IMR-90 (cell line): ENCODE measurements around the gene TMUB2.

Experiments
- CEBPB ChIP-seq: IDR thresholded peaks from 2 replicates; pipeline ENCODE4 v1.6.1; 2012; ENCODE audit warnings: low read depth, low read length, improper control_type of control experiment
- POLR2A ChIP-seq: IDR thresholded peaks from 2 replicates; pipeline ENCODE4 v1.6.1; 2012; ENCODE audit warnings: mild to moderate bottlenecking, low read depth, low read length
- RAD21 ChIP-seq: IDR thresholded peaks from 2 replicates; pipeline ENCODE4 v1.6.1; 2012; ENCODE audit warnings: low read length, improper control_type of control experiment
- SMC3 ChIP-seq: fragments of 150-350 bp; IDR thresholded peaks from 2 replicates; pipeline ENCODE4 v1.6.1; 2016; ENCODE audit warnings: low read depth, mild to moderate bottlenecking, antibody characterized with exemption, low read length, moderate library complexity
- TF ChIP-seq, protein P1 (sequence below): conservative IDR thresholded peaks from 2 replicates; pipeline ENCODE4 v1.5.1; 2012; ENCODE audit warnings: mild to moderate bottlenecking, low read depth, low read length, improper control_type of control experiment
- TF ChIP-seq, protein P2 (sequence below): fragments of 150-350 bp; IDR thresholded peaks from 2 replicates; pipeline ENCODE4 v1.6.1; 2017; ENCODE audit warnings: mild to moderate bottlenecking, antibody characterized with exemption, low read length, low read depth

DNA sequence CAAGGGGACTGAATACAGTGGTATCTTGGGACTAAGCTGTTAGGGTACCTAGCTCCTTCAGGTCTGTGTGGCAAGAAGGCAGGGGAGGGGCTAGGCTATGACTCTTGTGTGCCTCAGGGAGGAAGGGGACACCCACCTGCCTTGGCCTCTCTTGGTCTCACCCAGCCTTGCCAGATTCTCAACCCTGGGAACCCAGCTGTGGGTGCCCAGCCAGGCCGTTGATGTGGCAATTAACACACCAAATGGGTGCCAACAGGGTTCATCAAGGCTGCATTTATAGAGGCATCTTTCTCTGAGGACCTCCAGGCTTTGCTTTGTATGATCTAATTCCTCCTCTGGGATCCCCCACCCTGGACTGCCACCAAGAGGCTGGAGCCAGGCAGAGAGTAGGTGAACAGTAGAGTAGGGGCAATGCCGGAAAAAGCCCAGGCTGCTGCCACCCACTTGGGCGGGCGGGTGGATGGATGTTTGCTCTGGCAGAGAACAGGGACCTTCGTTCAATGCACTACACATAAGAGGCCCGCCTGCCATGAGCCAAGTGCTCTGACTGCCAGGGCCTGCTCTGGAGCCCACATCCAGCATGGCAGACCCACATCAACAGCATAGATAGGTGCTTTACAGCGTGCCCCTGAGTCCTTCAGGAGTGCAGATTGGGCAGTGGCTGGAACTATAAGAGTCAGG is 19.5 kb upstream of the TMUB2 start:
- TF ChIP-seq, protein P1, sequence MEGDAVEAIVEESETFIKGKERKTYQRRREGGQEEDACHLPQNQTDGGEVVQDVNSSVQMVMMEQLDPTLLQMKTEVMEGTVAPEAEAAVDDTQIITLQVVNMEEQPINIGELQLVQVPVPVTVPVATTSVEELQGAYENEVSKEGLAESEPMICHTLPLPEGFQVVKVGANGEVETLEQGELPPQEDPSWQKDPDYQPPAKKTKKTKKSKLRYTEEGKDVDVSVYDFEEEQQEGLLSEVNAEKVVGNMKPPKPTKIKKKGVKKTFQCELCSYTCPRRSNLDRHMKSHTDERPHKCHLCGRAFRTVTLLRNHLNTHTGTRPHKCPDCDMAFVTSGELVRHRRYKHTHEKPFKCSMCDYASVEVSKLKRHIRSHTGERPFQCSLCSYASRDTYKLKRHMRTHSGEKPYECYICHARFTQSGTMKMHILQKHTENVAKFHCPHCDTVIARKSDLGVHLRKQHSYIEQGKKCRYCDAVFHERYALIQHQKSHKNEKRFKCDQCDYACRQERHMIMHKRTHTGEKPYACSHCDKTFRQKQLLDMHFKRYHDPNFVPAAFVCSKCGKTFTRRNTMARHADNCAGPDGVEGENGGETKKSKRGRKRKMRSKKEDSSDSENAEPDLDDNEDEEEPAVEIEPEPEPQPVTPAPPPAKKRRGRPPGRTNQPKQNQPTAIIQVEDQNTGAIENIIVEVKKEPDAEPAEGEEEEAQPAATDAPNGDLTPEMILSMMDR: no peak
- no peak for TF ChIP-seq RAD21
- no peak for TF ChIP-seq POLR2A
- TF ChIP-seq, protein P2, sequence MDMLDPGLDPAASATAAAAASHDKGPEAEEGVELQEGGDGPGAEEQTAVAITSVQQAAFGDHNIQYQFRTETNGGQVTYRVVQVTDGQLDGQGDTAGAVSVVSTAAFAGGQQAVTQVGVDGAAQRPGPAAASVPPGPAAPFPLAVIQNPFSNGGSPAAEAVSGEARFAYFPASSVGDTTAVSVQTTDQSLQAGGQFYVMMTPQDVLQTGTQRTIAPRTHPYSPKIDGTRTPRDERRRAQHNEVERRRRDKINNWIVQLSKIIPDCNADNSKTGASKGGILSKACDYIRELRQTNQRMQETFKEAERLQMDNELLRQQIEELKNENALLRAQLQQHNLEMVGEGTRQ: no peak
- TF ChIP-seq SMC3: no peak
- no peak for TF ChIP-seq CEBPB
